Measurements from ENCODE around the gene CREB5. TPM values are rescaled to one million over a fixed set of nuclear protein-coding genes. Genes with fewer than 3 reads are reported as not detected.

Gene CREB5, protein sequence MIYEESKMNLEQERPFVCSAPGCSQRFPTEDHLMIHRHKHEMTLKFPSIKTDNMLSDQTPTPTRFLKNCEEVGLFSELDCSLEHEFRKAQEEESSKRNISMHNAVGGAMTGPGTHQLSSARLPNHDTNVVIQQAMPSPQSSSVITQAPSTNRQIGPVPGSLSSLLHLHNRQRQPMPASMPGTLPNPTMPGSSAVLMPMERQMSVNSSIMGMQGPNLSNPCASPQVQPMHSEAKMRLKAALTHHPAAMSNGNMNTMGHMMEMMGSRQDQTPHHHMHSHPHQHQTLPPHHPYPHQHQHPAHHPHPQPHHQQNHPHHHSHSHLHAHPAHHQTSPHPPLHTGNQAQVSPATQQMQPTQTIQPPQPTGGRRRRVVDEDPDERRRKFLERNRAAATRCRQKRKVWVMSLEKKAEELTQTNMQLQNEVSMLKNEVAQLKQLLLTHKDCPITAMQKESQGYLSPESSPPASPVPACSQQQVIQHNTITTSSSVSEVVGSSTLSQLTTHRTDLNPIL
- total RNA-seq, result 22.1 TPM

DNA sequence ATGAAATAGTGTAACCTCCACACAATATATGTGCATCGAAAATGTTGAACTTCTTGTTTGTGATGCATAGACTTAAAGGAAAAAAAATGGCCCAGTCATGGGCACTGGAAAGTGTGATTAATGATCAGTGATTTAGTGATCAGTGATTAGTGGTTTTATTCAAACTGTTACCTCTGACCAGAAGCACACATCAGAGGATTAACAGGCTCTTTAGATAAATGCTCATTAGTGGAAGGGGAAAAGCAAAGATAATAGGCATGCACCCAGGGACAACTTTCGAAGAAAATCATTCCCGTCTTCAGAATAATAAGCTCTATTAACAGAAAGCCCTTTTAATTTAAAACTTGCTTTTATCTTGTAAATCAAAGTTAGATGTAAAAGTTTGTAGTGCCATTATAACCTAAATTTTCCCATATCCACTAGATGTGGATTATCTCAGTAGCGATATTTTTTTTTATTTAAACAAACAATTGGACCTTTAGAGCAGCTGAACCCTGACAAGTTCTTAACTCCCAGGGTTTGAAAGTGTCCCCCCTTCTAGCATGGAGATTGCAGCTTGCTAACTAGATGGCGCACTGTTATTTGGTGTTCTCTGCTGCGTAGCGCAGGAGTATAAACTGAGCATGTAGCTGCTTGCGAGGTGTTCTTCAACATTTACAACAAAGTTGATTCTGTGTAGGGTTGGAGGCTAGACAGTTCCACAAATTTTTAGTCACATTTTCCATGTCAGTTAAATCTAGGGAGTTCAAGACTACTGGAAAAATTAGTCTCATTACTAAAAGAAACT is at the start of gene CREB5:
CREB5 (plus strand) TSS at position 643 of the 787 bp plus-strand sequence. CDS start 397 bp downstream, outside the sequence.

Other genes with a start within 250 kb of the CREB5 start
- gene JAZF1, start 231.7 kb upstream of the CREB5 start, total RNA-seq, result 10.5 TPM

All from metanephros (tissue), 1 donor.